ENCODE data around the gene IL5. TPM values are rescaled to one million over a fixed set of nuclear protein-coding genes. Genes with fewer than 3 reads are reported as not detected.
A peak's percentile ranks its signal among the peaks of the same experiment; 100 is the strongest.
"Not testable (repeated sequence)": the region's sequence is repeated elsewhere in the genome, so short reads cannot be mapped to it uniquely, and the experiment has no call there.

The IL5 gene
- total and polyA plus RNA-seq, 4 donors = not detected

DNA sequence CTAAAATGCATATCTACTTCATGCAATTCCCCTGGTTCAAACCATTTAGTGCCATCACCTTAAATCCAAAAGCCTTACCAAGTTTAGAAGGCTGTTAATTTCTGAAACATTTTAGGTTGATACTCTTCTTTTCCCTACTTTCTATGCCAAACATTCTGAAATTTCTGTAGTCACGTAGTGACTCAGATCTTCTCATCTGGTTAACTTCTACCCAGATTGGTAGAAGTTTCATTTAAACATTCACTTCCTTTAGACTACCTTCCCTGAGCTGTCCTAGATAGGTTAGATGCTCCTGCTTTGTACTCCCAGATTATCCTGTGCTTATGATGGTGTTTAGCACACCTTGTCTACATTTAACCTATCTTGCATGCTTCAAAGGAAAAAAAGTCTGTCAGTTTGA, 23.3 kb upstream of the IL5 start:
- peaks cover 0 to 3% (median 0%) of the 10 kb centered on the region in 5 donors for H3K4me1 ChIP-seq (ENCODE audit: control insufficient read depth in 5 of 5, insufficient read depth in 5 of 5, low read length in 5 of 5)
- H3K9ac ChIP-seq (ENCODE audit: insufficient read depth in 1 of 2, low read length in 2 of 2) = no peak overlapping the region
- no peaks in the 10 kb centered on the region for H3K27me3 ChIP-seq (ENCODE audit: control insufficient read depth in 3 of 3, insufficient read depth in 3 of 3, low read length in 2 of 3)
- H3K36me3 ChIP-seq (ENCODE audit: control insufficient read depth in 4 of 4, insufficient read depth in 4 of 4, low read length in 4 of 4) = peaks cover 4 to 24% (median 20%) of the 10 kb centered on the region in 4 donors
- peaks cover 0 to 9% (median 3%) of the 10 kb centered on the region in 4 donors for H3K9me3 ChIP-seq (ENCODE audit: control insufficient read depth in 4 of 4, insufficient read depth in 3 of 4, low read length in 3 of 4)
- no peak overlapping the region for H3K27ac ChIP-seq (ENCODE audit: low read depth in 1 of 2, low read length in 1 of 2)
- DNase-seq (no peak), ATAC-seq (ENCODE audit: insufficient read depth, low FRiP score) (no peak)
- TF ChIP-seq, protein P1, sequence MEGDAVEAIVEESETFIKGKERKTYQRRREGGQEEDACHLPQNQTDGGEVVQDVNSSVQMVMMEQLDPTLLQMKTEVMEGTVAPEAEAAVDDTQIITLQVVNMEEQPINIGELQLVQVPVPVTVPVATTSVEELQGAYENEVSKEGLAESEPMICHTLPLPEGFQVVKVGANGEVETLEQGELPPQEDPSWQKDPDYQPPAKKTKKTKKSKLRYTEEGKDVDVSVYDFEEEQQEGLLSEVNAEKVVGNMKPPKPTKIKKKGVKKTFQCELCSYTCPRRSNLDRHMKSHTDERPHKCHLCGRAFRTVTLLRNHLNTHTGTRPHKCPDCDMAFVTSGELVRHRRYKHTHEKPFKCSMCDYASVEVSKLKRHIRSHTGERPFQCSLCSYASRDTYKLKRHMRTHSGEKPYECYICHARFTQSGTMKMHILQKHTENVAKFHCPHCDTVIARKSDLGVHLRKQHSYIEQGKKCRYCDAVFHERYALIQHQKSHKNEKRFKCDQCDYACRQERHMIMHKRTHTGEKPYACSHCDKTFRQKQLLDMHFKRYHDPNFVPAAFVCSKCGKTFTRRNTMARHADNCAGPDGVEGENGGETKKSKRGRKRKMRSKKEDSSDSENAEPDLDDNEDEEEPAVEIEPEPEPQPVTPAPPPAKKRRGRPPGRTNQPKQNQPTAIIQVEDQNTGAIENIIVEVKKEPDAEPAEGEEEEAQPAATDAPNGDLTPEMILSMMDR (IDR thresholded peaks at IDR 0.05; ENCODE audit: control extremely low read depth, extremely low read depth) = no peak
- H3K4me3 ChIP-seq = no peak overlapping the region
- WGBS, 2 donors = 92 to 93% methylated on average over 1 of the region's 1 CpG

DNA sequence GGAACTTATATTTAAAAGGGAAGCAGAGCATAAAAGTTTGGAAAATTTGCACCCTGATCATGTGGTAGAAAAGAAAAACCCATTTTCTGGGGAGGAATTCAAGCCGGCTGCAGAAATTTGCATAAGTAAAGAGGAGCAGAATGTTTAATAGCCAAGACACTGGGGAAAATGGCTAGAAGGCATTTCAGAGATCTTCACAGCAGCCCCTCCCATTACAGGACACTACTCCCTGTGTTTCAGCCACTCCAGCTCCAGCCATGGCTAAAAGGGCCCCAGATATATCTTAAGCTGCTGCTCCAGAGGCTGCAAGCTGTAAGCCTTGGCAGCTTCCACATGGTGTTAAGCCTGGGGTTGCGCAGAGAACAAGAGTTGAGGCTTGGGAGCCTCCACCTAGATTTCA, 21.2 kb upstream of the IL5 start:
- H3K27me3 ChIP-seq (ENCODE audit: control insufficient read depth in 3 of 3, insufficient read depth in 3 of 3, low read length in 2 of 3); H3K4me3 ChIP-seq; DNase-seq; H3K4me1 ChIP-seq (ENCODE audit: control insufficient read depth in 5 of 5, insufficient read depth in 5 of 5, low read length in 5 of 5); H3K9me3 ChIP-seq (ENCODE audit: control insufficient read depth in 4 of 4, insufficient read depth in 3 of 4, low read length in 3 of 4); H3K27ac ChIP-seq (ENCODE audit: low read depth in 1 of 2, low read length in 1 of 2); H3K9ac ChIP-seq (ENCODE audit: insufficient read depth in 1 of 2, low read length in 2 of 2); ATAC-seq (ENCODE audit: insufficient read depth, low FRiP score): not testable (repeated sequence)
- WGBS, 2 donors = 95 to 99% methylated on average over 2 of the region's 2 CpGs
- H3K36me3 ChIP-seq (ENCODE audit: control insufficient read depth in 4 of 4, insufficient read depth in 4 of 4, low read length in 4 of 4) = peaks cover 4 to 29% (median 20%) of the 10 kb centered on the region in 4 donors

DNA sequence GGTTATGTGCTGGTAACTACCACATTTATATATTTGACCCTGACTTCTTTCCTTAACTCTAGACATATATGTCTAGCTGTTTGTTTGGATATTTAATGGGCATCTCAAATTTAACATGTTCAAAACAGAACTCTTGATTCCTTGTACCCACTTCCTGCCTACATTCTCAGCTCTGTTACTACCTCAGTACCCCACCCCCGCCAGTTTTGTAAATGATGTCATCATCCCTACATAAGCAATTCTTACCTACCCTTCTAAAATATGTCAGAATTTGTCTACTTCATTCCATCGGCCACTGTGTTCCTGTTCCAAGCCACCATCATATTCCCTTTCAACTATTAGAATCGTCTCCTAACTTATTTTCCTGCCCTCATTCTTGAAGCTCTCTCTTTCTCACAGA, 18.3 kb upstream of the IL5 start:
- TF ChIP-seq, protein P1 (IDR thresholded peaks at IDR 0.05; ENCODE audit: control extremely low read depth, extremely low read depth) = no peak
- Histone ChIP-seq H3K27ac (ENCODE audit: low read depth in 1 of 2, low read length in 1 of 2) (no peak overlapping the region), H3K9me3 (ENCODE audit: control insufficient read depth in 4 of 4, insufficient read depth in 3 of 4, low read length in 3 of 4) (peaks cover 0 to 9% (median 3%) of the 10 kb centered on the region in 4 donors), H3K36me3 (ENCODE audit: control insufficient read depth in 4 of 4, insufficient read depth in 4 of 4, low read length in 4 of 4) (peaks cover 4 to 25% (median 20%) of the 10 kb centered on the region in 4 donors), H3K27me3 (ENCODE audit: control insufficient read depth in 3 of 3, insufficient read depth in 3 of 3, low read length in 2 of 3) (no peaks in the 10 kb centered on the region), H3K4me1 (ENCODE audit: control insufficient read depth in 5 of 5, insufficient read depth in 5 of 5, low read length in 5 of 5) (peaks cover 0 to 9% (median 2%) of the 10 kb centered on the region in 5 donors), H3K9ac (ENCODE audit: insufficient read depth in 1 of 2, low read length in 2 of 2) (no peak overlapping the region), H3K4me3 (no peak overlapping the region)
- 95 to 97% methylated on average over 3 of the region's 3 CpGs for WGBS, 2 donors
- ATAC-seq (ENCODE audit: insufficient read depth, low FRiP score) (no peak), DNase-seq (no peak)

DNA sequence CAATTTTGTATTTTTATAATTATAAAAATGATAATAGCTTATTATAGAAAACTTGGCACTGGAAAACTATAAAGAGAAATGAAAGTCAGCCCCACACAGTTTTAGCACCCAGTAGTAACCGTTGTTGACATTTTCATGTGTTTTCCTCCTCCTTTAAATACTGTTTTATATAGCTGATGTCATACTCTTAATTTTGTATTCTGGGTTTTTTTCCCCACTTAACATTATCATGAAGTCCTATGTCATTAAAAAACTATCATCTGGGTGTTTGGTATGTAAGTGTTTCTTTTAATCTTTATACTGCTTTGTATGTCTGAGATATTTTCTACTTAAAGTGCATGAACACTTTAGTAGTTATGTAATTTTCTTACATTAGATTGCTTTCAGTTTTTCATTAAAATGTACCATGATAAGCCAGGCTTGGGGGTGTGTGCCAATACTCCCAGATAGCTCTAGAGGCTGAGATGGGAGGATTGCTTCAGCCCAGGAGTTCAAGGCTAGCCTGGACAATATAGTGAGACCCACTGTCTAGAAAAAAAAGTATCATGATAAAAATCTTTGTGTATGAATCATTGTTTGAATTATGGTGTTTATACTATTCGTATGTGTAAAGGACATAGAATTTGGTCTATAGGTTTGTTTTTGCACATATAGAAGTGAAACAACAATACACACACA, 16.2 kb upstream of the IL5 start:
- Histone ChIP-seq H3K27me3 (ENCODE audit: control insufficient read depth in 3 of 3, insufficient read depth in 3 of 3, low read length in 2 of 3) (no peaks in the 10 kb centered on the region), H3K27ac (ENCODE audit: low read depth in 1 of 2, low read length in 1 of 2) (no peak overlapping the region), H3K9ac (ENCODE audit: insufficient read depth in 1 of 2, low read length in 2 of 2) (no peak overlapping the region), H3K4me3 (no peak overlapping the region), H3K9me3 (ENCODE audit: control insufficient read depth in 4 of 4, insufficient read depth in 3 of 4, low read length in 3 of 4) (peaks cover 0 to 6% (median under 1%) of the 10 kb centered on the region in 4 donors), H3K4me1 (ENCODE audit: control insufficient read depth in 5 of 5, insufficient read depth in 5 of 5, low read length in 5 of 5) (peaks cover 0 to 9% (median 2%) of the 10 kb centered on the region in 5 donors), H3K36me3 (ENCODE audit: control insufficient read depth in 4 of 4, insufficient read depth in 4 of 4, low read length in 4 of 4) (peaks cover 2 to 17% (median 13%) of the 10 kb centered on the region in 4 donors)
- TF ChIP-seq, protein P1 (IDR thresholded peaks at IDR 0.05; ENCODE audit: control extremely low read depth, extremely low read depth) = no peak
- peak in 2 of 3 donors; percentile 13 to 14 for DNase-seq
- 83 to 93% methylated on average over 2 of the region's 2 CpGs for WGBS, 2 donors
- ATAC-seq (ENCODE audit: insufficient read depth, low FRiP score) = no peak
